Measurements from ENCODE around the gene REPS2.
"Not testable (repeated sequence)": the region's sequence is repeated elsewhere in the genome, so short reads cannot be mapped to it uniquely, and the experiment has no call there.

The REPS2 gene

GRCh38 chrX:16964976-16965375, 18.5 kb downstream of the REPS2 start:
- not testable (repeated sequence) for DNase-seq

- DNase-seq: no peak
These were observed 20.4 kb downstream of the REPS2 start for GRCh38 chrX:16966752-16967448.

GRCh38 chrX:16968753-16969152, 22.3 kb downstream of the REPS2 start:
- DNase-seq: not testable (repeated sequence)

- DNase-seq: no peak
These were observed 24.5 kb downstream of the REPS2 start for GRCh38 chrX:16970977-16971376.

- DNase-seq: no peak
These were observed 25.2 kb downstream of the REPS2 start for GRCh38 chrX:16971694-16972093.

GRCh38 chrX:16975233-16975632, 28.8 kb downstream of the REPS2 start:
- DNase-seq: no peak

- DNase-seq: no peak
These were observed 31.3 kb downstream of the REPS2 start for GRCh38 chrX:16977771-16978170.

GRCh38 chrX:16978193-16978984, 31.9 kb downstream of the REPS2 start:
- DNase-seq: no peak

GRCh38 chrX:16979226-16979625, 32.8 kb downstream of the REPS2 start:
- DNase-seq: no peak

- DNase-seq: no peak
These were observed 34.8 kb downstream of the REPS2 start for GRCh38 chrX:16981209-16981608.

GRCh38 chrX:16981980-16982379, 35.5 kb downstream of the REPS2 start:
- no peak for DNase-seq

GRCh38 chrX:16983051-16983450, 36.6 kb downstream of the REPS2 start:
- DNase-seq: no peak

GRCh38 chrX:16985286-16985685, 38.8 kb downstream of the REPS2 start:
- DNase-seq: no peak

GRCh38 chrX:16986169-16986568, 39.7 kb downstream of the REPS2 start:
- DNase-seq: no peak

GRCh38 chrX:16989750-16990149, 43.3 kb downstream of the REPS2 start:
- DNase-seq: no peak

GRCh38 chrX:16990839-16991238, 44.4 kb downstream of the REPS2 start:
- no peak for DNase-seq

GRCh38 chrX:16992445-16992844, 46.0 kb downstream of the REPS2 start:
- DNase-seq: no peak

- no peak for DNase-seq
These were observed 46.5 kb downstream of the REPS2 start for GRCh38 chrX:16992951-16993350.

- DNase-seq: no peak
These were observed 47.4 kb downstream of the REPS2 start for GRCh38 chrX:16993791-16994318.

- no peak for DNase-seq
These were observed 48.3 kb downstream of the REPS2 start for GRCh38 chrX:16994736-16995135.

- no peak for DNase-seq
These were observed 50.9 kb downstream of the REPS2 start for GRCh38 chrX:16997313-16997712.

- DNase-seq: no peak
These were observed 52.8 kb downstream of the REPS2 start for GRCh38 chrX:16999275-16999674.

GRCh38 chrX:17000751-17001150, 54.3 kb downstream of the REPS2 start:
- no peak for DNase-seq

- DNase-seq: no peak
These were observed 59.4 kb downstream of the REPS2 start for GRCh38 chrX:17005712-17006368.
